Mammary epithelial cell (primary cell): ENCODE data around the gene TREH.

Experiments used
- CTCF ChIP-seq, 2 donors: IDR thresholded peaks in 1 of 2; conservative IDR thresholded peaks in 1 of 2; 2 replicates each; pipeline ENCODE4 v1.5.1; 2011 to 2012; ENCODE audit warnings: inconsistent platforms in 2 of 2, low read length in 2 of 2, mild to moderate bottlenecking in 2 of 2, control low read depth in 1 of 2, low read depth in 1 of 2; ENCODE audit not compliant: insufficient read depth in 1 of 2; ENCODE audit errors: extremely low read depth in 1 of 2
- EZH2 ChIP-seq: IDR thresholded peaks from 2 replicates; pipeline ENCODE4 v1.6.1; 2012; ENCODE audit warnings: low read length, inconsistent platforms, borderline replicate concordance

DNA sequence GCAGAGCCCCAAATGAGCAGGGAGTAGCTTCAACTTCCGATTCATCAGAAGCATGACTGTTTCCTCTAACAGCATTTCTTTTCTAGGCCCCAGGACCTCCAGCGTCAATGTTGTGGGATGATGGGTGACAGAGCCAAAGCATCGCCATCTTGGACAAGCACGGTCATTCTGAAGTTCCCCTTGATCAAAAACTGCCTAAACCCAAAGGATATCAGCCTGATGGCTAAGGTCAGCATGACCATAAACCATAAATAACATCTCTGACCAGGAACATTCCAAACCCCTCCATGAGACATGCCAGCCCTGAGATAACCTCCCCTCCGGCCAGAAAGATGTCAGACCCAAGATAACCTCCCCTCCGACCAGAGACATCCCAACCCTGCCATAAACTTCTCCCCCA lies 28.8 kb upstream of the TREH start:
- TF ChIP-seq CTCF (conservative IDR thresholded peaks at IDR 0.05 in 1 of 2, IDR thresholded peaks at IDR 0.05 in 1 of 2; ENCODE audit: extremely low read depth in 1 of 2, insufficient read depth in 1 of 2, low read depth in 1 of 2, low read length in 2 of 2), result no peak
- TF ChIP-seq EZH2, result no peak
